Measurements from ENCODE around the gene TH.

The TH gene

DNA sequence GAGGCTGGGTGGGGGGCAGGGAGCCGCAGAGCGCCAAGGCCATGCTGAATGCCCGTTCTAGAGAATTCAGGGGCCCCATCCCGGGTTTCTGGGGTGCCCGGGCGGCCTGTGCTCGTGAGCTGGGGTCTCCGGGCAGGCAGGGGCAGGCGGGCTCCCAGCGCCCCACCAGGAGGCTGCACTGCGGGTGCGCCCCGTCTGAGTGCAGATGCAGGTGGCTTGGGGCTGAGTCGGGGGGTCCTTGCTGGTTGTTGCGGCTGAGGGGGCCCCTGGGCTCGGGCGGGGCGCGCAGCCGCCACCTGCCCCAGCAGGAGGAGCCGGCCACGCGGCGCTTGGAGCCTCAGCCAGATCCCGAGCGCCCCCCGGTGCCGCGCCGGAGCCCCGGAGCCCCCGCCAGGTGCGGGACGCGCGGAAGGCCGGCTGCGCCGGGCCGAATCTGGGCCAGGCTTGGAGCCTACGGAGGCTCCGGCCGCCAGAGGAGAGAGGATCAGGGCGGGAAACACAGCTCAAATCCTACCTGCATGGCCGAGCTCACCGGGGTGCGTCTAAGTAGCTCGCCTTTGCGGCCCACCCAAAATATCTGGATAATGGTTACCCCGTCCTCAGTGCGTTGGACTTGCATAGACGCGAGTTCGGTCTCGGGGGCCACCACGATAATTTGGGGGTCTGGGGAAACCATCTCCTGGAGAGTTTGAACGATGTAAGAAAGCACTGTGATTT, 31.8 kb downstream of the TH start:
- no peak for DNase-seq

DNA sequence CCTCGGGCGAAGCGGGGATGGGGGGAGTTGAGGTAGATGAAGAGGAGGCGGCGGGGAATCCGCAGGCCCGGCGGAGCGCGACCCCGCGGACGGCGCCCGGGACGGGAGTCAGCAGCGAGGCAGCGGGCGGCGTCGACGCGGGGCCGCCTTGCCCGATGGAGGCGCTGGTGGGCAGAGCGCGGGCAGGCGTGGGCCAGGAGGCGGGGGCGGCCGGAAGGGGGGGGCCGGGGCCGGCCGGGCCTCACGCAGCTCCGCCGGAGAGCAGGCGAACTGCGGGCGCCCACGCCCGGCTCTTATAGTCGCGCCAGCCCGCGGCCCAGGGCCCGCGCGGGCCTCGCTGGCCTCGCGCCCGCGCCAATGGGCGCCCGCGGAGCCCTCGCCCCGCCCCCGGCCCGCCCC, 32.5 kb downstream of the TH start, which contains the start of gene IGF2:
TSS of gene IGF2 (minus strand) at position 267 of the 399 bp plus-strand sequence. CDS start 3,866 bp downstream, outside the sequence.
- DNase-seq, result no peak

DNA sequence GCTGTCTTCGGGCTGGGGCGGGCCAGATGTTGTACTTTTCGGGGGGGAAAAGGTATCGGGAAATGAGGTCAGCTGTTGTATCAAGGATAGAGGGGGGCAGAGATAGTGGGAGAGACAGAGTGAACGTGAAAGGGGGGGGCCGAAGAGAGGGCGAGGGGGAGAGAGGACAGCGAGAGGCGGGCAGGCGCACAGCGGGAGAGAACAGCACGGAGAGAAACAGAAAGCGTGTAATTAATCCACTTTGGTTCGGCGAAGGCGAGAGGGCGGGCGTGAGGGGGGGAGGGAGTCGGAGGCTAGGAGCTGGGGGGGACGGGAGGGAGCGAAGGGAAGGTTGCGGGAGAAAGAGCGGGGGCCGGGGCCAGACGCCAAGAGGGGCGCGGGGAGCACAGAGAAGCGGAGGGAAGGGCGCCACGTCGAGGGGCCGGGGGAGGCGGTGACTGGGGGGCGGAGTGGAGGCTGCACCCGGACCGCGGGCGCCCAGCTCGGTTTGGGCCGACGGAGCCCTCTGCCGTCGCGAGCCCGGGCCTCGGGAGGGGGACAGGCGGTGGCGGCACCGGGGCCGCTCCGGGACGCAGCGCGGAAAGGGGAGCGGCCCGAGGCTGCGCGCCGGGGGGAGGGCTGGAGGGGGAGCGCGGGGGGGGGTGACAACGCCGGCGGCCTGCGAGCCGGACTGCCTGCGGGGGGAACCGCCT, 33.0 kb downstream of the TH start:
- DNase-seq, result no peak

DNA sequence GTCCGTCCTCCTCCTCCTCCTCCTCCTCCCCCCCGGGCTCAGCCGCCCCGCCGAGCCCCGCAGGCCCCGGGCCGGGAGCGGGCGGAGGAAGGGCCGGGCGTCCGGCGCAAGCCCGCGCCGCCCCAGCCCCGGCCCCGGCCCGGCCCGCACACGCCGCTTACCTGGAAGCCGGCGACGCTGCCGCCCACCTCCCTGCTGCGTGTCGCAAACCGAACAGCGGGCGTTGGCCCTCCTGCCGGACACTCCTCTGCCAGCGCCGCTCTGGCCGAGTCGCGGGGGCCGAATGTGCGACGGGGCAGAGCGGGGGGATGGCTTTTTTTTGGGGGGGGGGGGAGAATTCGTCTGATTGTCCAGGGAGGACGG, 33.6 kb downstream of the TH start:
- no peak for DNase-seq

DNA sequence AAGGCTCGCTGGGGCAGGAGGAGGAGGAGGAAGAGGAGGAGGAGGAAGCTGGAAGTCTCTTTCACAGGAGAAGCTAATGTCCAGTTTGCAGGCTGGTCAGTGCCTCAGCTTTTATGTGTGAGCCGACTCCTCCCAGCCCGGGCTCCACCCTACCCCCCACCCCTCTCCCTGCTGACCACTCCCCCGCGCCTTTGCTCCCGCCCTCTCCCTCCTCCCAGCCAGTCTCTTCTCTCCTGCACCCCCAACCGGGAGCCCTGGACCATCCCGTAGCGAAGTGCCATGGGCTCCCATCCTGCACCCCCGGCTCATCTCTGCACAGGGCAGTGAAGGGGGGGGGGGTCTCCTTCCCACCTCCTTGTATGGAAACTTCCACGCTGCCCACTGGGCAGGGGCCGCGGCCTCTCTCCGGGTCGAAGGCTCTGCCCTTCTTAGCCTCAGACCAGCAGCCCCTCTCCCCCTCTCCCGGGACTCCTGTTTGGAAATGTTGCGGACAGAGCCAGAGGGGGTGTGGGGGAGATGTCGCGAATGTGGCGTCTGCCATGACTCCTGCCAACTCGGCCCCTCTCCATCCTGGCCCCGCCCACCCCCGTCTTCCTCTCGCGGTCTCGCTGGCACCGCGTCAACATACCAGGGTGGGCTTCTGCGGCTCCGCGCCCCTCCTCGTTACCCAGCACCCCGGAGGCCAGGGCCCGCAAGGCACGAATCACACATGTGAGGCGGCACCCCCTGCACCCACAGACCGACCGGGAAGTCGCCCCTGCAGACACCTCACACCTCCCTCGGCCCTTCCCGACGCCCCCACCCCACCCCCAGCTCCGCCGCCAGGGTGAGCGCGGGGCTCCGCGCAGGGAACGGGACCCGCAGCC, 34.2 kb downstream of the TH start:
- no peak for DNase-seq

DNA sequence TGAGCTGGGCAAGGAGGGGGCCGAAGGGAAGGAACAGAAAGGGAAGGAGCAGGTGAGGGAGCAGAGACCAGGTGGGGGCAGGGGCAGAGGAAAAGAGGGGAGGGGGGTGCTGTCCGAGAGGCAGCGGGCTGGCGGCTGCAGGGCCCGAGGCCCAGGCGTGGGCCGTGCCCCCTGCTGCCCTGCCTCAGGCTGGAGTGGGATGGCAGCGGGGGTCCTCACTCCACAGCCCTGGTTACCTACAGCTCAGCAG, 34.7 kb downstream of the TH start:
- DNase-seq, result no peak

DNA sequence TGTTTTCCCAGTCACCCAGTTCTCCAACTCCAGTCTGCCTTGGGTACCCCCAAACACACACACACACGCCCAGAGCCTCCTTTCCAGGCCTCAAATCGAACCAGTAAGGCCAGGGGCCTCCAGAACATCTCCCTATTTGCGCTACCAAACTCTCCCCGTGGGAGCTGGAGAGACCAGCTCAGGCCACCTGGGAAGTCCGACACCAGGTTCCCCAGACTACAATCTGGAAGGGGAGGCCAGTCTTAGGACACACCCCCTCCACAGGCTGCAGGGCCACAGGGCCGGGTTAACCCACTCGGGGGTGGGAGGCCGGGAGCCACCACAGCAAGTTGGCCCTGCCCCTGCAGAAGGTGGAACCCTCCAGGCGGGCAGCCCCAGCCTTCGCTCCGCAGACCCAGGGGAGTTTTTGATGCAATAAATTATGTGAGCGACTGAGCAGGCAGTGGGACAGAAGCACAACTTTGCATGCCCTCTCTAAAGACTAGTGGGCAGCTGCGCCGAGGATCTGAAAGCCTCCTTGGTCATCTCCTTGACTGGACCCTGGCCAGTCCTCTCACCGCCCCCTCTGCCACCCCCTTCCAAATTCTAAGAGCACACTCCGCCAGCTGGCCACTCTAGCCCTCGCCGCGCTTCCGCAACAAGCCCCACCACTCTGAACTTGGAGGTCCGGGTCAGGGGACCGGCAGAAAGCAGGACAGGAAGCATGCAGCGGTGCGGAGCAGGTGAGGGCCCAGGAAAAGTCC, 35.2 kb downstream of the TH start:
- no peak for DNase-seq

DNA sequence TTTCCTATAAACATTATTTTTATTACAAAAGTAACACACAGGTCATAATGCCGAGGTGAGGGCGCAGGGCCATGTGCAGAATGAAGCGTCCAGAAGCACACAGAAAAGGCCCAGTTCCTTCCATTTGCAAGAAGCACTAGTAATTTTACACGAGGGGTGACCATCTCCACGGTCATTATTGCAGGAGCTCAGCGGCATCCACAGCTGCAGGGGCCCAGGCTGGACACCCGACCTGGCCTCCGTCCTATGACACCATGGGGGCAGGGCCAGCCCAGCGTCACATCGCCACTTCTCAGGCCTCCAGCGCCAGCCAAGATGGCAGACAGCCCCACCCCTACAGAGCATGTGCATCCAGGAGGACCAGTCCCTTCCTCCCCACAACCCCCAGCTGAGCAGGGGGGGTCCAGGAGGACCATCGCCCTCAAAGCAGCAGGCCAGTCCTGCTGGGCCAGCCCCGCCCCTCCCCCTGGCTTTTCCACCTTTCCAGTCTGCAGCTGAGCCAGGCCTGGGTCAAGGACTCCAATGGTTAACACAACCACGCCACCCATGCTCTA, 35.9 kb downstream of the TH start:
- DNase-seq, result no peak

DNA sequence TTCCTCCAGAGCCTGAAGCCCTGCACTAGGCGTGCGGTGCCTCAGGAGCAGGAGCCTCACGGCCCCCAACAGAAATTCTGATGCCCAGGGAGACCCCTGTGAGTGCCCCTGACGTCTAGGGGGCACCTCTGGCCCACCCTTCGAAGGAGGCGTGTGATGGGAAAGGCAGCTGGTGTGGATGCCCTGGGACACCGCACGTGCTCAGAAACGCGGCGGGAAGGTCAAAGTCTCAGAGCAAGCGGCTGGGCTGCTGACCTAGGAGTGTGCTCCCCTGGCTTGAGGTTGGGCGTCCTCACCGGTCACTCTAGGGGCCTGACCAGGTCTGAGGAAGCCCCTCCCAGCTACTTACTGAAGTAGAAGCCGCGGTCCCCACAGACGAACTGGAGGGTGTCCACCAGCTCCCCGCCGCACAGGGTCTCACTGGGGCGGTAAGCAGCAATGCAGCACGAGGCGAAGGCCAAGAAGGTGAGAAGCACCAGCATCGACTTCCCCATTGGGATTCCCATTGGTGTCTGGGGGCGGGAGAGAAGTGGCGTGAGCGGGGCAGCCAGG, 36.5 kb downstream of the TH start:
- DNase-seq, result no peak

DNA sequence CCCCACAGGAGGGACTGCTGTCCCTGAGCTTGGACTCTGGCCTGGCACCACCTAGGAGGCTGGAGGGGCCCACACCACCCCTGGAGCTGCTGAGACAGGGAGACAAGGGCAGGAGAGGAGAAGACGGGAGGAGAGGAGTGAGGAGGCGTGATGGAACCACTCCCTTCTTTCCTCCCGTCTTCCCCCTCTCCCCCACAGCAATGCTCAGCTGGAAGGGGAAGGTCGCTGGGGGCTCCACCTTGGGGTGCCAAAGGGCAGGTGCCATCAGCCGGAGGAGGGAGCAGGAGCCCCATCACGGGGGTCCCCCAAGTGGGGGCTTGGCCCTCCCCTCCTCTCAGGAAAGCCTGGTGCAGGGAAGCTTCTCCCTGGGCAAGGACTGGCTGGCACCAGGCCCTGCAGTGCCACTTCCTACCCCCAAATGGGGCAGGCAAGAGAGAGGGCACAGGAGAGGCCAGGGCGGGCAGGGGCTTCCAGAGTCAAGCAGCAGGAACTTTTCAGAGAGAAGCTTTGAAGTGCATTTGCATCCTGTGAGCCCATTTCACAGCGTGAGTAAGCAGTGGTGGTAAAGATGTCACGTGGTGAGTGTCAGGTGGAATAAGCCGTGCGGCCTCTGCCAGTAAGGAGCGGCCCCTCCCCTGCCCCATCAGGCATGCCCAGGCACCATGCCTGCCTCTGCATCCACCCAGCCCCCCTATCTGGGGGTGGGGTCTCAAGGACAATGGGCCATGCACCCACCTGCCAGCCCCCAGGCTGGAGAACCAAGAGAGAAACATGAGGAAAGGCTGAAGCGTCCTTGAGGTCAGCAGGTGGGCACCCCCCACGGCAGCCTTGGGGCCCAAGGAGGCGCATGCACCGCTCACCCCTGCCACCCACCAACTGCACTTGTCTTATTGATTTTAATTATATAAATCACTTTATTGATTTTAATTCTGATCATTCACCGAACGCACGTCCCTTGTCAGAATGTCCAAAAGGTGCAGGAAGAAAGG, 37.3 kb downstream of the TH start:
- no peak for DNase-seq

DNA sequence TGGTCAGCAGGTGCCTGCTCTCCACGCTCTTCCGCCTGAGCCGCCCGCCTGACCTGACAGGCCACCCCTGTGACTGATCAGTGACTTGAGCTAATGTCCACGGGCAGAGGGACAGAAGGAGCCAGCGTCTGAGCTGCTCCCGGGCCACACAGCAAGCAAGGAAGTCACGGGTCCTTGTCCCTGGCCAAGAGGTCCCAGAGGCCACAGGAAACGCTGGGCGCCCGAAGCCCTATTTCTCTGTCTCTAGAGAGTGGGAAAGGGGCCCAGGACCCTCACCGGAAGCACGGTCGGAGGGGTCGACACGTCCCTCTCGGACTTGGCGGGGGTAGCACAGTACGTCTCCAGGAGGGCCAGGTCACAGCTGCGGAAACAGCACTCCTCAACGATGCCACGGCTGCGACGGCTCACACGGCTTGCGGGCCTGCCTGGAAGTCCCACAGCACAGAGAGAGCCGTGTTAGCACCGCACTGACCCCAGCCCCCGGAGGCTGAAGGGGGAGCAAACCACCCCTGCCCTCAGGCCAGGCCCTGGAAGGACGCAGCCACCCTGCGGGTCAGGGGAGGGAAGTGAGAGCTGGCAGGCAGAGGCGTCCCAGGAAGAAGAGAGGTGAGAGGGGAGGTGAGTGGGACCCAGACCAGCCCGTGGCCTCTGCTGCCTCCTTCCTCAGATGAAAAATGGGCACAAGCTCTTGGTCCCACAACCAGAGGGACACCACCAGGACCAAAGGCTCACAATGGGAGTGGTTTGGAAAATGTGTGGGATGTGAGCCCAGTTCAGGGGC, 38.2 kb downstream of the TH start:
- no peak for DNase-seq

DNA sequence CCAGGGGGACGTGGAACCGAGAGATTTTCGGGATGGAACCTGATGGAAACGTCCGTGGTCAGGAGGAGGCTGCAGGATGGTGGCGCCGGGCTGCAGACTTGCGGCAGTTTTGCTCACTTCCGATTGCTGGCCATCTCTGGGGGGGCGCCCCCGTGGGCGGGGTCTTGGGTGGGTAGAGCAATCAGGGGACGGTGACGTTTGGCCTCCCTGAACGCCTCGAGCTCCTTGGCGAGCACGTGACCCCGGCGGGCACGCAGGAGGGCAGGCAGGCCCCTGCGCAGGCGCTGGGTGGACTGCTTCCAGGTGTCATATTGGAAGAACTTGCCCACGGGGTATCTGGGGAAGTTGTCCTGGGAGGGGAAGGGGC, 38.8 kb downstream of the TH start:
- DNase-seq, result no peak

DNA sequence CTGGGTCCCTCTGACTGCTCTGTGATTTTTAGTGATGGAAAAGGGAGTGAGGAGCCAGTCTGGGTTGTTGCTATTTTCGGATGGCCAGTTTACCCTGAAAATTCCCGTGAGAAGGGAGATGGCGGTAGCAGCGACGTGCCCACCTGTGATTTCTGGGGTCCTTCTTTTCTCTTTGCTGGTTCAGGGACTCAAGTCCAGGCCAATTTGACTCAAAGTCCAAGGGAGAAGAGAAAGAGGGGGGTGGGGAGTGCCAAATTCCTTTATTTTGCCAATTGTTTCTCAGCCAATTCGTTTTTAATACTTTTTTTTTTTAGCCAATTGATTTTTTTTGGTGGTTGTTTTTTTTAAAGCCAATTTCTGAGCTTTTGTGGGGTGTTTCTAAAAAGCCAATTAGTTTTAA, 39.4 kb downstream of the TH start:
- DNase-seq, result no peak

DNA sequence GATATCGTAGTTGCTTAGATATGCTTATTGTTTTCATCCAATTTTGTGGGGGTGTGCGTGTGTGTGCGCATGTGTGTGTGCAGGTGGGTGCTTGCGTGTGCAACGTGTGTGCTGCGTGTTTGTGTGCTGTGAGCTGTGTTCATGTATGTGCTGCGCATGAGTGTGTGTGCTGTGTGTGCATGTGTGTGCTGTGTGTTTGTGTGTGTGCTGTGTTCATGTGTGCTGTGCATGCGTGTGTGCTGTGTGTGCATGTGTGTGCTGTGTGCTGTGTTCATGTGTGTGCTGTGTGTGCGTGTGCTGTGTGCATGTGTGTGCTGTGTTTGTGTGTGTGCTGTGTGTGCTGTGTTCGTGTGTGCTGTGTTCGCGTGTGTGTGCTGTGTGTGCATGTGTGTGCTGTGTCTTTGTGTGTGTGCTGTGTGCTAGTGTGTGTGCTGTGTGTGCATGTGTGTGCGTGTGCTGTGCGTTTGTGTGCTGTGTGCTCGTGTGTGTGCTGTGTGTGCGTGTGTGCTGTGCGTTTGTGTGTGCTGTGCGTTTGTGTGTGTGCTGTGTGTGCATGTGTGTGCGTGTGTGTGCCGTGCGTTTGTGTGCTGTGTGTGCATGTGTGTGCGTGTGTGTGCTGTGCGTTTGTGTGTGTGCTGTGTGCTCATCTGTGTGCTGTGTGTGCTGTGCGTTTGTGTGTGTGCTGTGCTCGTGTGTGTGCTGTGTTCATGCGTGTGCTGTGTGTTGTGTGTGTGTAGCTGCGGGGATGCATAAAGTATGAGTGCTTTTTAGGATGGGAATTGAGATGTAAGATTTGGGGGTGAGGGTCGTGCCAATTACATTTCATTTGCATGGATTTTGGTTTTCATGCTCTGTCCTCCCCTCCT, 40.0 kb downstream of the TH start:
- DNase-seq, result no peak

DNA sequence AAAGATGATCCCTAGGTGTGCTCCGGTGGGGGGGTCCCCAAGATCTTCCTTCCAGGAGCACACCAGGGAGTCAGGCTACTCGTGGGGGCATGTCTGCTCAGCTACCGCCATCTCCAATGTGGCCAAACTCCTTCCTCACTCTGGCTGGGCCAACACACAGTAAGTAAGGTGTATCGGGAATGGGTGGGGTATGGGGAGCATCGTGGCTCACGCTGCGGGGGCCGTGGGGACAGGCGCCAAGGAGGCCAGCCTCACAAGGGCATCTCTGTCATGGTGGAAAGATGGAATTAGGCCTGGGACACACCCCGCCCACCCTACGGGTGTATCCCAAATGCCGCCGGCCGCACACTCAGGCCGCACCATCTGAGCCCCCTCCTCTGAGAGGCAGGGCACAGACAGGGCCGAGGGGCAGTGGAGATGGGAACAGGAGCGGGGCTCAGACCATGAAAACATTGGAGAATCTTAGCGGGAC, 40.7 kb downstream of the TH start:
- no peak for DNase-seq

DNA sequence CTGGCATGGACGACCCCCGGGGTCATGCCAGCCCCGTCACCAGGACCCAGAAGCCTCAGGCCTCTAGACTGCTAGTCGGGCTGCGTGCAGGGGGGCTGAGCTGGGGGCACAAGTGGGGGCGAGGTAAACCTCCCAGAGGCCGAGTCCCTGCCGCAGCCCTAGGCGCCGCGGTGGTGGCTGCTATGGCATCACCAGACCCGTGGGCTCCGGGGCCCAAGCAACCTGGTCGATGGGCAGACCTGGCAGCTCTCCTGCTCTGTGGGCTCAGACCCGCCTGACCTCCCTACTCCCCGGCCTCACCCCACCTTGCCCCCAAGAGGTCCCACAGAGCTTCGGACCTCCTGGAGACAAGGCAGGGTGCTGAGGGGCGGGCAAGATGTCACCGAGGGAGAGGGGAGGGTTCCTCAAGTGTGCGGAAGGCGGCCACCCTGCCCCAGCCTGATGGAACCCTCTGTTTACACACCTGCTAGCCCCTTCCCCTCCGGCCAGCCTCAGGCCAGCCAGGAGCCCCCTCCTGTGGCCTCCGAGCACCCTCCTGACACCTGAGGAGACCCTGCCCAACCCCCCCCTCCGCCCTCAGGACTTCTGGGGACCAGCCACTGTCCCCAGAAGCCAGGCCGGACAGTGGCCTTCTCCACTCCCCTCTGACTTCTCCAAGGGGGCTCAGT, 41.8 kb downstream of the TH start:
- DNase-seq, result no peak

DNA sequence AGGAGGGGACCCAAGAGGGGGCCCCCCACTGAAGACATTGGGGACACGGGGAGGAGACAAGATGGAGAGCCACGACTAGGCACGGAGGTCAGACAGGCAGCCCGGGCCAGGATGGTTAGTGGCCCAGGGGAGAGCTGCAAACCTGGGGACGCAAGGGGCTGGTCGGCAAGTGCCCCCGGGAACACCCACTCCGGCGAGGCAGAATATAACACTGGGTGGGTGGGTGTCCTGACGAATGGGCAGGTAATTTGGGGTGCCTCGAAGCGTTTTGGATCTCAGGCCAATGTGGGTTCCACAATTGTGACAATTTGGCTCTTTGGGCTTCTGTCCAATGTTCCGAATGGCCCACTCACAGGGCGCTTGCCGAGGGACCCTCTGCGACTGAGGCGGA, 42.3 kb downstream of the TH start:
- DNase-seq, result no peak

DNA sequence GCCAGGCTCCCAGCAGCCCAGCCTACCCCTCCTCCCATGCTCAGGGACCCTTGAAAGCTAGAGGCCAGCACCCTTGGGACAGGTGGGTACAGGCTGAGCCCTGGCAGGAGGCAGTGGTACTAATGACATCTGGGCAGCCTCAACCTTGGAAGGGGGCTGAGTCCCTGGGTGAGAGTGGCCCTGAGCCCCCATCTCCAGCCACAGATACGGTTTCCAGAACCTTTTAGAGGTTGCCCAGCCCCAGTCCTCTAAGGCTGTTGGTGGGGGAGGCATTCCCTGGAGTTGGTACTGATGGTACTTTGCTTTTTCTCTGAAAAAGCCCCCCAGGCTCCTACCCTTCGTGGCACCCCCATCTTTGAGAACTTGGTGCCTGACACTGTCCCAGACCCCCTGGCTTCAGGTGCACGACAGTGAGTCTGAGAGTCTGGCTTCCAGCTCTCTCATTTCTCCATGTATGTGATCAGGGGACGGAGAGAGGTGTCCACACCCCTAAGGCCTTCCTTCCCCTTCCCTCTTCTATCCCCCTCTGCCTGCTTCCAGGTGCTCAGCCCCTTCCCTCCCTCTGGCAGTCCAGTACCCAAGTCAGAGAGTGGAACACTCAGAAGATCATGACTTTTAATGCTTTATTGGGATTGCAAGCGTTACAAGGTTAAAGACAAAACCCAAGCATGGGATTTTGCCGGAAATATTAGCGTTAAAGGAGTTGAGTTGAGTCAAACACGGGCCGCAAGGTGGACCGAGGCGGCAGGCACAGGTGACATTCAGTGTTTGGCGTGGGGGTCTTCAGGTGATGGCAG, 42.9 kb downstream of the TH start:
- no peak for DNase-seq

Measured in MV-4-11 (cell line).